Spleen (tissue), 7 donors: ENCODE data around the gene ARHGAP22.

Experiments used
- POLR2A ChIP-seq, 3 donors: fragments of 450-650 bp; IDR thresholded peaks; one replicate each; pipeline ENCODE4 v1.5.1; 2017; ENCODE audit warnings: antibody characterized with exemption in 3 of 3, mild to moderate bottlenecking in 1 of 3
- POLR2AphosphoS5 ChIP-seq, 3 donors: sonication (generic); formaldehyde crosslinking; IDR thresholded peaks; one replicate each; pipeline ENCODE4 v1.5.1; 2017; ENCODE audit warnings: antibody characterized with exemption in 3 of 3
- TF ChIP-seq, protein P1 (sequence below), 11 experiments: fragments of 200-600 bp in 7 of 11; fragments of 450-650 bp in 4 of 11; sonication (generic) in 4 of 11; IDR thresholded peaks in 8 of 11; conservative IDR thresholded peaks in 3 of 11; 1 replicate in 7 of 11; 2 replicates in 4 of 11; pipeline versions ENCODE4 v1.4.0 to v1.8.0; 2016 to 2021; ENCODE audit warnings: antibody characterized with exemption in 11 of 11, inconsistent platforms in 4 of 11, mild to moderate bottlenecking in 1 of 11
- donor health status: DM: no; HTN: no; CAD: no; lungs with moderate emphysema.
- donor health status: DM: no; HTN: no; CAD: no.
- donor health status: DM: no; HTN: no; CAD: no.

DNA sequence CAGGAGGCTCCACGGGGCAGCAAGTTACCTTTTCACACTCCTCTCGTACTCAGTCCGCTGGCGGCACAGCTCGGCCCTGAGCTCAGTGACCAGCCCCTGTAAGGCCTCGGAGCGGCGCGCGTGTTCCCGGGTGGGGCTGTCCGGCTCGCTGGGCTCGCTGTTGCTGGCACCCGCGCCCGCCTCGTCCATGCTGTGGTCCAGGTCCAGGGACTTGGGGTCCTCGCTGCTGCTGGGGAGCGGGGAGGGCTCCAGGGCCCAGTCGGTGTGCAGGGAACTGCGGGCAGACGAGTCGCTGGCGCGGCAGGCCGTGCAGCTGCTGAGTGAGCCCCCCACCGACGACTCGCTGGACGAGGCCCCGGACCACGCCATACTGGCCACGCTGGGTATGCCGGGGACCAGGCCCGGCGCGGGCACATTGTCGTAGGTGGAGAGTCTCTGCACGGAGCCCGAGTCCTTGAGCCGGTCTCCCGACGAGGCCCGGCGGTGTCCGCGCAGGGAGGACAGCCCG is 154.6 kb downstream of the ARHGAP22 start:
- TF ChIP-seq, protein P1, sequence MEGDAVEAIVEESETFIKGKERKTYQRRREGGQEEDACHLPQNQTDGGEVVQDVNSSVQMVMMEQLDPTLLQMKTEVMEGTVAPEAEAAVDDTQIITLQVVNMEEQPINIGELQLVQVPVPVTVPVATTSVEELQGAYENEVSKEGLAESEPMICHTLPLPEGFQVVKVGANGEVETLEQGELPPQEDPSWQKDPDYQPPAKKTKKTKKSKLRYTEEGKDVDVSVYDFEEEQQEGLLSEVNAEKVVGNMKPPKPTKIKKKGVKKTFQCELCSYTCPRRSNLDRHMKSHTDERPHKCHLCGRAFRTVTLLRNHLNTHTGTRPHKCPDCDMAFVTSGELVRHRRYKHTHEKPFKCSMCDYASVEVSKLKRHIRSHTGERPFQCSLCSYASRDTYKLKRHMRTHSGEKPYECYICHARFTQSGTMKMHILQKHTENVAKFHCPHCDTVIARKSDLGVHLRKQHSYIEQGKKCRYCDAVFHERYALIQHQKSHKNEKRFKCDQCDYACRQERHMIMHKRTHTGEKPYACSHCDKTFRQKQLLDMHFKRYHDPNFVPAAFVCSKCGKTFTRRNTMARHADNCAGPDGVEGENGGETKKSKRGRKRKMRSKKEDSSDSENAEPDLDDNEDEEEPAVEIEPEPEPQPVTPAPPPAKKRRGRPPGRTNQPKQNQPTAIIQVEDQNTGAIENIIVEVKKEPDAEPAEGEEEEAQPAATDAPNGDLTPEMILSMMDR (IDR thresholded peaks at IDR 0.05 in 8 of 11, conservative IDR thresholded peaks at IDR 0.05 in 3 of 11): no peak
- no peak for TF ChIP-seq POLR2A (IDR thresholded peaks at IDR 0.05)
- no peak for TF ChIP-seq POLR2AphosphoS5 (IDR thresholded peaks at IDR 0.05)
